Activated B cell treated with CpG ODN at 0.5 μM for 24 hours (primary cell): ENCODE data around the gene CAPNS1. TPM values are rescaled to one million over a fixed set of nuclear protein-coding genes. Genes with fewer than 3 reads are reported as not detected.

Experiments
- ATAC-seq: fragments of 200-7000 bp; cut with Tn5 transposase; one replicate; pipeline ENCODE4 v1.10.0; 2021; ENCODE audit warnings: low read depth, mild to moderate bottlenecking, moderate library complexity
- CTCF ChIA-PET: fragments of 350-600 bp; sonication (Branson Sonifier 250); formaldehyde crosslinking; loops from one replicate; lab custom pipeline; 2021; ENCODE audit warnings: antibody characterized with exemption; lab: Charles Lee
- POLR2A ChIA-PET: fragments of 350-600 bp; sonication (Branson Sonifier 250); formaldehyde crosslinking; loops from one replicate; lab custom pipeline; 2021; ENCODE audit warnings: antibody characterized with exemption; lab: Charles Lee
- DNase-seq: peaks from one replicate; pipeline ENCODE4 v3.0.0; 2022
- H3K27ac Mint-ChIP-seq: one replicate; pipeline ENCODE4 v1.8.0; 2020; ENCODE audit warnings: mixed read lengths
- H3K27me3 Mint-ChIP-seq: one replicate; pipeline ENCODE4 v1.8.0; 2021; ENCODE audit warnings: mixed read lengths
- H3K36me3 Mint-ChIP-seq: one replicate; pipeline ENCODE4 v1.8.0; 2021; ENCODE audit warnings: low read depth, mixed read lengths
- H3K4me1 Mint-ChIP-seq: one replicate; pipeline ENCODE4 v1.8.0; 2021; ENCODE audit warnings: mixed read lengths
- H3K4me3 Mint-ChIP-seq: one replicate; pipeline ENCODE4 v1.8.0; 2020; ENCODE audit warnings: mild to moderate bottlenecking, mixed read lengths
- H3K9me3 Mint-ChIP-seq: one replicate; pipeline ENCODE4 v1.8.0; 2020; ENCODE audit warnings: mixed read lengths
- intact Hi-C: fragments of 100-400 bp; cut with micrococcal nuclease; formaldehyde crosslinking; loops from one replicate; pipeline ENCODE4 v1.15.1; 2024
- total RNA-seq: library from RNA; stranded (reverse); gene quantifications from 2 replicates; pipeline ENCODE4 v1.2.3, GENCODE V29; 2022
- TF ChIP-seq, protein P1 (sequence below): fragments of 200-600 bp; IDR thresholded peaks from one replicate; pipeline ENCODE4 v1.8.0; 2022; ENCODE audit warnings: antibody characterized with exemption, mild to moderate bottlenecking

The CAPNS1 gene
- total RNA-seq, 1 donor from 2014 or later: 442 TPM

DNA sequence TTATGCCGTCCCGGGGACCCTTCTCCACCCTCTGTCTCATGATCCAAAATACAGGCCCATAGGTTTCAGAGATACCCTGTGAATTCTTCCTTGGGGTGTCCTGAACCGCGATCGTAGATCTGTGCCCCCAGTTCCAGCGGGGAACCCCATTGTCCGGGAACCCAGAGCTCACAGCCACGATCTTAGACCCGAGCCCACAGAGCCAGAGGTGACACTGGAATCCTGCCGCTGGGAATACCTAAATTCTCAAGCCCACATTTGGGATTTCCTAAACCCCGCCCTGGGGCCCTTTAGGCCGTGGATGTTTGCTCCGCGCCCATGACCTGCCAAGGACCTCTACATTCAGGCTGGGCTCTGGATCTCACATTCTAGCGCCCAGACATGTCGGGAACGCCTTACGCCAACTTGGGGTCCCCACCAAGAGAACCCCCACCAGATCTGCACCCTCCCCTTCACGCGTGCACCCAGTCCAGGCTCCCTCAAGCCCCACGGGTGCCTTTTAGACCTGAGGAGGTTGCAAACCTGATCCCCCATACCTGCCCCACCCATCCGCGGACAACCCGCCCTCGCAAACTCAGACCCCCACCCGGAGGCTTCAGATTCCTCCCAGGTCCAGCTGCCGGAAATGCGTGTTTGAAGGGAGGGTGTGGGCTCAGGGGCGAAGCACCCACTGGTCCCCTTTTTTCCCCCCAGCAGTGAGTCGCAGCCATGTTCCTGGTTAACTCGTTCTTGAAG lies 605 bp downstream of the CAPNS1 start:
- POLR2A ChIA-PET: interaction anchor here (0.7 to 3.6 kb wide), 8 partner anchors 11 to 1024 kb away, joined by 3 to 65 read pairs (median 6); partner anchors contain the start of genes POLR2I, TBCB, THAP8 and ZNF146
- DNase-seq: no peak

DNA sequence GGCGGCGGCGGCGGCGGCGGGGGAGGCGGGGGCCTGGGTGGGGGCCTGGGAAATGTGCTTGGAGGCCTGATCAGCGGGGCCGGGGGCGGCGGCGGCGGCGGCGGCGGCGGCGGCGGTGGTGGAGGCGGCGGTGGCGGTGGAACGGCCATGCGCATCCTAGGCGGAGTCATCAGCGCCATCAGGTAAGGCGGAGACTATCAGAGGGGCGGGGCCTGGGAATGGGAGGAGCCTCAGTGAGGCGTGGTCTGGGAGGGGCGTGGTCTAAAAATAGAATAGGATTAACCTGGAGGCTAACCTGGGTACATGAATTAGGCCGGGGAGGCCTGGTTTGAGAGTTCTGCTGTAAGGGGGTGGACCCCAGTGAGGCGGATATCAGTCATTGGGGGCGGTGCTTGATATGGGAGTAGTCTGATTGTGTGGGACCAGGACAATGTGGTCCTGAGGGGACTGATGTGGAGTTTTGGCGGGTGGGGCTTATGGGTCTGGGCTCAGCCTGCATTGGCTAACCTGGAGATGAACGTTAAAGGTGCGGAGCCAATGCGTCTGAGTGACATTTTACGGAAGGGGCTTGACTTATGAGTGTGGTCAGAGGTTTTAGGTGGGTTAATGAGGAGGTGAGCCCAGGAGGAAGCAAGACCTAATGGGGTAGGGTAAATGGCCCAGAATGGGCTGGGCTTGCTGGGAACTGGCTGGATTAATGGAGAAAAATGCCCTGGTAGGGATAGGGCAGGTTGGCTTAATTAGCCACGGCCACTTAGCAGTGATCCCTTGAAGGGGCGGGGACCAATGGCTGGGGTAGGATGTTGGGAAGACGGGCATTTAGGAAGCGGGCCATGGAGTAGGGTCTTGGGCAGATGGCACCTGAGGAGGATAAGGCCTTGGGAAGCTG lies 1.4 kb downstream of the CAPNS1 start:
- ATAC-seq (peak; percentile 78), DNase-seq (peak; percentile 84)
- intact Hi-C loops: loop anchor here (2.0 to 5.0 kb wide), 2 partner anchors 242 to 1464 kb away; partner anchors contain the start of genes SCGB2B2 and ZNF302
- Mint-ChIP-seq H3K27me3 (no peaks in the 10 kb centered on the region), H3K36me3 (peaks cover 46% of the 10 kb centered on the region), H3K27ac (peak overlapping the region; percentile 97), H3K4me3 (peak overlapping the region; percentile 97), H3K9me3 (no peaks in the 10 kb centered on the region), H3K4me1 (peaks cover 16% of the 10 kb centered on the region)
- TF ChIP-seq, protein P1, sequence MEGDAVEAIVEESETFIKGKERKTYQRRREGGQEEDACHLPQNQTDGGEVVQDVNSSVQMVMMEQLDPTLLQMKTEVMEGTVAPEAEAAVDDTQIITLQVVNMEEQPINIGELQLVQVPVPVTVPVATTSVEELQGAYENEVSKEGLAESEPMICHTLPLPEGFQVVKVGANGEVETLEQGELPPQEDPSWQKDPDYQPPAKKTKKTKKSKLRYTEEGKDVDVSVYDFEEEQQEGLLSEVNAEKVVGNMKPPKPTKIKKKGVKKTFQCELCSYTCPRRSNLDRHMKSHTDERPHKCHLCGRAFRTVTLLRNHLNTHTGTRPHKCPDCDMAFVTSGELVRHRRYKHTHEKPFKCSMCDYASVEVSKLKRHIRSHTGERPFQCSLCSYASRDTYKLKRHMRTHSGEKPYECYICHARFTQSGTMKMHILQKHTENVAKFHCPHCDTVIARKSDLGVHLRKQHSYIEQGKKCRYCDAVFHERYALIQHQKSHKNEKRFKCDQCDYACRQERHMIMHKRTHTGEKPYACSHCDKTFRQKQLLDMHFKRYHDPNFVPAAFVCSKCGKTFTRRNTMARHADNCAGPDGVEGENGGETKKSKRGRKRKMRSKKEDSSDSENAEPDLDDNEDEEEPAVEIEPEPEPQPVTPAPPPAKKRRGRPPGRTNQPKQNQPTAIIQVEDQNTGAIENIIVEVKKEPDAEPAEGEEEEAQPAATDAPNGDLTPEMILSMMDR: no peak
- ChIA-PET POLR2A (interaction anchor here (0.7 to 3.6 kb wide), 6 partner anchors 12 to 1024 kb away, joined by 3 to 65 read pairs (median 10); partner anchors contain the start of genes POLR2I, TBCB, THAP8 and ZNF146), CTCF (no interaction called here)

More for the DNA sequence above, 605 bp downstream of the CAPNS1 start:
- ATAC-seq: peak; percentile 9
- H3K27me3 Mint-ChIP-seq: no peaks in the 10 kb centered on the region
- H3K27ac Mint-ChIP-seq: peak overlapping the region; percentile 97
- TF ChIP-seq, protein P1: no peak
- H3K36me3 Mint-ChIP-seq: peaks cover 38% of the 10 kb centered on the region
- peaks cover 16% of the 10 kb centered on the region for H3K4me1 Mint-ChIP-seq
- H3K4me3 Mint-ChIP-seq: peak overlapping the region; percentile 97
- CTCF ChIA-PET: interaction anchor here (1.2 kb wide), 2 partner anchors 13 to 28 kb away, joined by 3 to 12 read pairs; no protein-coding TSS in a partner anchor
- intact Hi-C loops: loop anchor here (1.0 to 5.0 kb wide), 4 partner anchors 86 to 1463 kb away; partner anchors contain the start of genes ALKBH6, SCGB2B2, THAP8 and WDR62
- H3K9me3 Mint-ChIP-seq: no peaks in the 10 kb centered on the region

DNA sequence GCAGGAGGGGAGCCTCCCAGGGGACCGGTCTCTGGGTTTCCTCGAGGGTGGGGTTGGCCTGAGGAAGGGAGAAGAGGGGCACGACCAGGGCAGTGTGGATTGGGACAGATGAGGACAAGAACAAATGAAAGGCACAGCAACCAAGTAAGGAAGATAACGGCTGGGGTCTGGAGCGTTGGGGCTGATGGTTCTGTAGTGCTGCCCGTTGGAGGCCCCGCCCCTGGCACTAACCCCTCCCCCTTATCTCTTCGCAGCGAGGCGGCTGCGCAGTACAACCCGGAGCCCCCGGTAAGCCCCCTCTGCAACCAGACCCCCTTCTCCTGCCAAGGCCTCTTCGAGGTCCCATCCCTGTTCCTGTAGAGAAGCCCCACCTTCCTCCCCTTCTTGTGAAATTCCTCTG lies 2.2 kb downstream of the CAPNS1 start:
- no peak for DNase-seq
- Mint-ChIP-seq H3K36me3 (peaks cover 54% of the 10 kb centered on the region), H3K4me3 (no peak overlapping the region), H3K27ac (no peak overlapping the region), H3K9me3 (no peaks in the 10 kb centered on the region), H3K4me1 (peaks cover 12% of the 10 kb centered on the region), H3K27me3 (no peaks in the 10 kb centered on the region)
- no peak for ATAC-seq
- TF ChIP-seq, protein P1: no peak
- ChIA-PET CTCF (interaction anchor here (0.9 kb wide), 1 partner anchor 14 kb away, joined by 3 read pairs; no protein-coding TSS in a partner anchor), POLR2A (interaction anchor here (0.6 kb wide), 1 partner anchor 248 kb away, joined by 4 read pairs; no protein-coding TSS in a partner anchor)
- intact Hi-C loops: loop anchor here (5.0 kb wide), 1 partner anchor 1465 kb away; the partner anchor contains the start of genes SCGB2B2 and ZNF302

DNA sequence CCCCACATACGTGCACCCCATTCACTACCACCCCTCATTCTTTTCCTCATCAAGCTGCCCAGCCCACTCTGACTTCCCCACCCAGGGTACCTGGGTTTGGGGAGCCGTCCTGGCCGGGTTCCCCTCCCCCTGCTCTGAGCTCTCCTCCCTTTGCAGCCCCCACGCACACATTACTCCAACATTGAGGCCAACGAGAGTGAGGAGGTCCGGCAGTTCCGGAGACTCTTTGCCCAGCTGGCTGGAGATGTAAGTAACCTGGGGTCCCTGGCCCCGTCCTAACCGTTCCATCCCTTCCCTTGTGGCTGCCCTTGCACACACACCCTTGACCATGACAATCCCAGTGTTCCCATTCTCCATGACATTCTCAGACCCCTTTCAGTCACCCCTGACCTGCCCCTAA lies 2.6 kb downstream of the CAPNS1 start:
- Mint-ChIP-seq H3K9me3 (no peaks in the 10 kb centered on the region), H3K27me3 (no peaks in the 10 kb centered on the region), H3K36me3 (peaks cover 57% of the 10 kb centered on the region), H3K4me3 (no peak overlapping the region), H3K4me1 (peaks cover 12% of the 10 kb centered on the region), H3K27ac (no peak overlapping the region)
- TF ChIP-seq, protein P1: no peak
- DNase-seq (no peak), ATAC-seq (no peak)
- intact Hi-C loops: loop anchor here (5.0 kb wide), 1 partner anchor 1465 kb away; the partner anchor contains the start of genes SCGB2B2 and ZNF302
- ChIA-PET CTCF (interaction anchor here (0.9 kb wide), 1 partner anchor 14 kb away, joined by 3 read pairs; no protein-coding TSS in a partner anchor), POLR2A (interaction anchor here (0.6 kb wide), 1 partner anchor 248 kb away, joined by 4 read pairs; no protein-coding TSS in a partner anchor)
